HG02884 (cell line): ENCODE data around the gene CCS.
"Not testable (repeated sequence)": the region's sequence is repeated elsewhere in the genome, so short reads cannot be mapped to it uniquely, and the experiment has no call there.

Experiments used
- ATAC-seq: cut with Tn5 transposase; IDR thresholded peaks from one replicate; pipeline ENCODE4 v1.9.1; 2021; ENCODE audit warnings: mild to moderate bottlenecking, moderate library complexity; ENCODE audit not compliant: unreplicated experiment

The CCS gene

GRCh38 chr11:66561178-66561974 lies 31.6 kb upstream of the CCS start:
- no peak for ATAC-seq

- ATAC-seq, result no peak
Observed at GRCh38 chr11:66561975-66562248, 31.1 kb upstream of the CCS start.

GRCh38 chr11:66562275-66562674 lies 30.7 kb upstream of the CCS start:
- ATAC-seq, result no peak

GRCh38 chr11:66562907-66563583 lies 29.9 kb upstream of the CCS start:
- ATAC-seq, result no peak

- no peak for ATAC-seq
Observed at GRCh38 chr11:66563832-66564231, 29.2 kb upstream of the CCS start.

GRCh38 chr11:66564538-66564937 lies 28.4 kb upstream of the CCS start:
- ATAC-seq, result no peak

GRCh38 chr11:66564984-66565383 lies 28.0 kb upstream of the CCS start:
- no peak for ATAC-seq

- no peak for ATAC-seq
Observed at GRCh38 chr11:66566221-66566620, 26.8 kb upstream of the CCS start.

- no peak for ATAC-seq
Observed at GRCh38 chr11:66567787-66568123, 25.2 kb upstream of the CCS start.

- no peak for ATAC-seq
Observed at GRCh38 chr11:66568124-66568916, 24.7 kb upstream of the CCS start, which contains the start of gene CTSF. Gene CTSF, minus strand, starts transcription at chr11:66568606. Its CDS starts 120 bp downstream, at chr11:66568486.

GRCh38 chr11:66569076-66569475 lies 23.9 kb upstream of the CCS start:
- ATAC-seq, result no peak

GRCh38 chr11:66570079-66570849 lies 22.7 kb upstream of the CCS start:
- ATAC-seq, result no peak

- no peak for ATAC-seq
Observed at GRCh38 chr11:66570850-66571180, 22.2 kb upstream of the CCS start.

- ATAC-seq, result no peak
Observed at GRCh38 chr11:66579017-66579606, 13.9 kb upstream of the CCS start.

- ATAC-seq, result no peak
Observed at GRCh38 chr11:66580803-66581202, 12.2 kb upstream of the CCS start.

GRCh38 chr11:66581261-66581660 lies 11.7 kb upstream of the CCS start:
- no peak for ATAC-seq

- ATAC-seq, result not testable (repeated sequence)
Observed at GRCh38 chr11:66582565-66583147, 10.3 kb upstream of the CCS start.

GRCh38 chr11:66585447-66585846 lies 7.5 kb upstream of the CCS start:
- ATAC-seq, result not testable (repeated sequence)

GRCh38 chr11:66586136-66586535 lies 6.8 kb upstream of the CCS start:
- no peak for ATAC-seq

GRCh38 chr11:66589315-66589714 lies 3.7 kb upstream of the CCS start:
- not testable (repeated sequence) for ATAC-seq
